GM21737 (cell line): ENCODE measurements around the gene FAAH.
"Not testable (repeated sequence)": the region's sequence is repeated elsewhere in the genome, so short reads cannot be mapped to it uniquely, and the experiment has no call there.

Experiments
- ATAC-seq: cut with Tn5 transposase; IDR thresholded peaks from one replicate; pipeline ENCODE4 v1.9.1; 2021; ENCODE audit warnings: mild to moderate bottlenecking, moderate library complexity; ENCODE audit not compliant: unreplicated experiment

The FAAH gene

GRCh38 chr1:46394108-46394871, at the start of gene FAAH:
Gene FAAH (plus strand): TSS chr1:46394317. CDS start chr1:46394349, 32 bp downstream.
- ATAC-seq, result no peak

- ATAC-seq, result no peak
These were observed 49.6 kb upstream of the FAAH start for GRCh38 chr1:46344481-46344880.

GRCh38 chr1:46345281-46345680, 48.8 kb upstream of the FAAH start:
- no peak for ATAC-seq

GRCh38 chr1:46352363-46352762, 41.8 kb upstream of the FAAH start:
- no peak for ATAC-seq

GRCh38 chr1:46355920-46356319, 38.2 kb upstream of the FAAH start:
- not testable (repeated sequence) for ATAC-seq

GRCh38 chr1:46362158-46362557, 32.0 kb upstream of the FAAH start:
- no peak for ATAC-seq

- no peak for ATAC-seq
These were observed 31.0 kb upstream of the FAAH start for GRCh38 chr1:46363121-46363520.

GRCh38 chr1:46364612-46365011, 29.5 kb upstream of the FAAH start:
- ATAC-seq, result no peak

GRCh38 chr1:46365796-46366195, 28.3 kb upstream of the FAAH start:
- not testable (repeated sequence) for ATAC-seq

- no peak for ATAC-seq
These were observed 27.0 kb upstream of the FAAH start for GRCh38 chr1:46367072-46367471.

GRCh38 chr1:46367701-46368100, 26.4 kb upstream of the FAAH start:
- ATAC-seq, result not testable (repeated sequence)

- ATAC-seq, result no peak
These were observed 25.3 kb upstream of the FAAH start for GRCh38 chr1:46368791-46369190.

GRCh38 chr1:46369542-46370213, 24.4 kb upstream of the FAAH start:
- no peak for ATAC-seq

- no peak for ATAC-seq
These were observed 23.9 kb upstream of the FAAH start for GRCh38 chr1:46370214-46370633.

GRCh38 chr1:46372431-46372830, 21.7 kb upstream of the FAAH start:
- ATAC-seq, result no peak

- no peak for ATAC-seq
These were observed 14.1 kb upstream of the FAAH start for GRCh38 chr1:46379996-46380395.

- no peak for ATAC-seq
These were observed 13.6 kb upstream of the FAAH start for GRCh38 chr1:46380508-46380907.

- ATAC-seq, result no peak
These were observed 607 bp upstream of the FAAH start for GRCh38 chr1:46393510-46393909.

GRCh38 chr1:46394872-46395465, 852 bp downstream of the FAAH start:
- ATAC-seq, result no peak

- ATAC-seq, result no peak
These were observed 2.6 kb downstream of the FAAH start for GRCh38 chr1:46396441-46397398.

- ATAC-seq, result no peak
These were observed 5.2 kb downstream of the FAAH start for GRCh38 chr1:46399307-46399706.
